Body of pancreas (tissue), 4 donors: Measurements from ENCODE around the gene TRERF1. TPM values are rescaled to one million over a fixed set of nuclear protein-coding genes. Genes with fewer than 3 reads are reported as not detected.

Experiments used
- ATAC-seq: fragments of 150-250 bp; one replicate; pipeline ENCODE4 v1.9.1; 2016
- DNase-seq, 4 donors: peaks; one replicate each; pipeline ENCODE4 v3.0.0-alpha.2; 2019
- H3K27ac ChIP-seq, 4 donors: fragments of 200-600 bp; sonication (generic); 1 replicate in 3 of 4; 2 replicates in 1 of 4; pipeline versions ENCODE4 v1.5.1 to v1.6.1; 2016 to 2019; ENCODE audit warnings: mild to moderate bottlenecking in 1 of 4, mixed read lengths in 1 of 4, moderate library complexity in 1 of 4
- H3K27me3 ChIP-seq, 2 donors: fragments of 200-600 bp; sonication (generic); one replicate each; pipeline ENCODE4 v1.6.0; 2016; ENCODE audit warnings: mild to moderate bottlenecking in 1 of 2
- H3K36me3 ChIP-seq, 2 donors: fragments of 200-600 bp; sonication (generic); replicated peaks in 1 of 2; 2 replicates each; pipeline ENCODE4 v1.5.1; 2016; ENCODE audit warnings: low read depth in 2 of 2; ENCODE audit not compliant: insufficient read depth in 1 of 2
- H3K4me1 ChIP-seq: fragments of 200-600 bp; sonication (generic); one replicate; pipeline ENCODE4 v1.6.0; 2016
- H3K4me3 ChIP-seq, 2 donors: fragments of 200-600 bp; sonication (generic); 1 replicate in 1 of 2; 2 replicates in 1 of 2; pipeline ENCODE4 v1.5.1; 2016 to 2019
- H3K9me3 ChIP-seq, 3 donors: fragments of 200-600 bp; sonication (generic); 1 replicate in 2 of 3; 2 replicates in 1 of 3; pipeline ENCODE4 v1.5.1; 2016
- CTCF ChIP-seq, 7 experiments: fragments of 450-650 bp in 4 of 7; fragments of 200-600 bp in 3 of 7; sonication (generic) in 3 of 7; IDR thresholded peaks; one replicate each; pipeline ENCODE4 v1.5.1; 2016 to 2019; ENCODE audit warnings: antibody characterized with exemption in 7 of 7
- POLR2A ChIP-seq, 3 donors: fragments of 450-650 bp; IDR thresholded peaks; one replicate each; pipeline ENCODE4 v1.6.1; 2016; ENCODE audit warnings: antibody characterized with exemption in 3 of 3, mild to moderate bottlenecking in 2 of 3
- WGBS, 2 donors: methylation state at CpG; one replicate each; pipeline ENCODE4 v1.1.5; 2017; 5-methylcytosine and 5-hydroxymethylcytosine counted together
- intact Hi-C: fragments of 100-400 bp; cut with DNase I; formaldehyde crosslinking; loops from one replicate; pipeline ENCODE4 v1.15.1; 2023
- total RNA-seq, 2 donors: library from RNA; depleted of rRNA; stranded (reverse); fragments of >200 nt; gene quantifications; one replicate each; pipeline ENCODE4 v1.1.0, GENCODE V29; 2016

The TRERF1 gene
- total RNA-seq, 2 donors from 2014 or later: 2.3 to 3.4 TPM

GRCh38 chr6:42296614-42297013, 155.1 kb downstream of the TRERF1 start:
- WGBS, 2 donors: 90 to 93% methylated on average over 3 of the region's 3 CpGs

GRCh38 chr6:42295677-42296076, 156.0 kb downstream of the TRERF1 start:
- Histone ChIP-seq H3K4me1 (no peaks in the 10 kb centered on the region), H3K27ac (no peak overlapping the region), H3K36me3 (no peaks in the 10 kb centered on the region), H3K4me3 (no peak overlapping the region), H3K9me3 (no peaks in the 10 kb centered on the region), H3K27me3 (no peaks in the 10 kb centered on the region)
- TF ChIP-seq POLR2A (IDR thresholded peaks at IDR 0.05) (no peak), CTCF (IDR thresholded peaks at IDR 0.05) (no peak)
- intact Hi-C loops: no loop called here
- ATAC-seq (no peak), DNase-seq (no peak)
- 81 to 86% methylated on average over 3 of the region's 3 CpGs for WGBS, 2 donors

More at GRCh38 chr6:42296614-42297013, 155.1 kb downstream of the TRERF1 start:
- Histone ChIP-seq H3K27ac (no peak overlapping the region), H3K9me3 (no peaks in the 10 kb centered on the region), H3K4me1 (no peaks in the 10 kb centered on the region), H3K27me3 (no peaks in the 10 kb centered on the region), H3K36me3 (no peaks in the 10 kb centered on the region), H3K4me3 (no peak overlapping the region)
- DNase-seq (no peak), ATAC-seq (no peak)
- intact Hi-C loops: no loop called here
- TF ChIP-seq POLR2A (IDR thresholded peaks at IDR 0.05): no peak

DNA sequence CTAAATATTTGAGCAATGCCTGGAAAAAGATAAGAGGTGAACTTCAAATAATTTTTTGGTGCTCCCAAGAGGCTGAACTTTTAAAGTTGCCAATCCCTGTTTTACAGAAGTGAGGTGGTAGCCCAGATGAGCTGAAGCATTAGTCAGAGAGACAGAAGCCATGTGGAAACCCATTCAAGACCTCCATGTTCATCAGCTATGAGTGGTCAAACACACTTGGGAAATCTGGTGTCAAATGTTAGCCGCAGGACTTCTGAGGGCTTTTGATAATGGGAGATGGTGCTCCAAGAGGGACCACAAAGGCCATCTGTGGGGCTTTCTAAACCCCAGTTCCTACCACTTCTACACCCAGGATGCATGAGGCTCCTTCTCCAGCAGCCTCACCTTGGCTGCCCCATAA, 156.5 kb downstream of the TRERF1 start:
- WGBS, 2 donors: 93 to 100% methylated on average over 1 of the region's 1 CpG
- intact Hi-C loops: no loop called here
- H3K27me3 ChIP-seq: no peaks in the 10 kb centered on the region
- H3K4me1 ChIP-seq: no peaks in the 10 kb centered on the region
- no peak overlapping the region for H3K4me3 ChIP-seq
- DNase-seq (no peak), ATAC-seq (no peak)
- H3K9me3 ChIP-seq: no peaks in the 10 kb centered on the region
- TF ChIP-seq CTCF (IDR thresholded peaks at IDR 0.05) (no peak), POLR2A (IDR thresholded peaks at IDR 0.05) (no peak)
- no peaks in the 10 kb centered on the region for H3K36me3 ChIP-seq
- no peak overlapping the region for H3K27ac ChIP-seq

- intact Hi-C loops: no loop called here
- no peak for DNase-seq
- Histone ChIP-seq H3K27me3 (no peaks in the 10 kb centered on the region), H3K36me3 (no peaks in the 10 kb centered on the region), H3K9me3 (no peaks in the 10 kb centered on the region), H3K4me1 (no peaks in the 10 kb centered on the region), H3K4me3 (no peak overlapping the region), H3K27ac (no peak overlapping the region)
- TF ChIP-seq CTCF (IDR thresholded peaks at IDR 0.05): no peak
- TF ChIP-seq POLR2A (IDR thresholded peaks at IDR 0.05): no peak
- ATAC-seq: no peak
- 69 to 72% methylated on average over 2 to 3 of the region's 3 CpGs for WGBS, 2 donors
Observed at GRCh38 chr6:42294759-42295158, 157.0 kb downstream of the TRERF1 start.

GRCh38 chr6:42293386-42293977, 158.2 kb downstream of the TRERF1 start:
- ATAC-seq (no peak), DNase-seq (no peak)
- intact Hi-C loops: no loop called here
- WGBS, 2 donors: 58 to 75% methylated on average over 5 of the region's 5 CpGs
- Histone ChIP-seq H3K36me3 (no peaks in the 10 kb centered on the region), H3K27ac (no peak overlapping the region), H3K4me3 (no peak overlapping the region), H3K27me3 (no peaks in the 10 kb centered on the region), H3K4me1 (peaks cover 9% of the 10 kb centered on the region), H3K9me3 (no peaks in the 10 kb centered on the region)
- no peak for TF ChIP-seq POLR2A (IDR thresholded peaks at IDR 0.05)
- no peak for TF ChIP-seq CTCF (IDR thresholded peaks at IDR 0.05)
